Measurements from ENCODE around the gene CLOCK. TPM values are rescaled to one million over a fixed set of nuclear protein-coding genes. Genes with fewer than 3 reads are reported as not detected.

The CLOCK gene
- total RNA-seq, 1 experiment from 2014 or later: 36.6 TPM

GRCh38 chr4:55438314-55438713, 108.4 kb downstream of the CLOCK start:
- no peaks in the 10 kb centered on the region for H3K27me3 ChIP-seq
- H3K9me3 ChIP-seq (replicated peaks): no peaks in the 10 kb centered on the region
- H3K4me1 ChIP-seq: no peaks in the 10 kb centered on the region
- no peak overlapping the region for H3K4me3 ChIP-seq
- DNase-seq: no peak
- H3K27ac ChIP-seq: no peak overlapping the region
- H3K36me3 ChIP-seq: peaks cover 67% of the 10 kb centered on the region

GRCh38 chr4:55437823-55438222, 108.9 kb downstream of the CLOCK start:
- no peak overlapping the region for H3K4me3 ChIP-seq
- no peaks in the 10 kb centered on the region for H3K9me3 ChIP-seq (replicated peaks)
- H3K4me1 ChIP-seq: no peaks in the 10 kb centered on the region
- peaks cover 72% of the 10 kb centered on the region for H3K36me3 ChIP-seq
- H3K27ac ChIP-seq: no peak overlapping the region
- DNase-seq: no peak
- H3K27me3 ChIP-seq: no peaks in the 10 kb centered on the region

- Histone ChIP-seq H3K4me1 (no peaks in the 10 kb centered on the region), H3K9me3 (replicated peaks) (no peaks in the 10 kb centered on the region), H3K27ac (no peak overlapping the region), H3K4me3 (no peak overlapping the region), H3K36me3 (peaks cover 75% of the 10 kb centered on the region), H3K27me3 (no peaks in the 10 kb centered on the region)
- no peak for DNase-seq
Observed at GRCh38 chr4:55437356-55437796, 109.3 kb downstream of the CLOCK start.

- Histone ChIP-seq H3K27ac (no peak overlapping the region), H3K9me3 (replicated peaks) (no peaks in the 10 kb centered on the region), H3K27me3 (no peaks in the 10 kb centered on the region), H3K4me1 (no peaks in the 10 kb centered on the region), H3K4me3 (no peak overlapping the region), H3K36me3 (peaks cover 73% of the 10 kb centered on the region)
- DNase-seq: no peak
Observed at GRCh38 chr4:55435141-55435841, 111.4 kb downstream of the CLOCK start.

GRCh38 chr4:55431710-55432336, 114.9 kb downstream of the CLOCK start:
- peaks cover 80% of the 10 kb centered on the region for H3K36me3 ChIP-seq
- H3K4me3 ChIP-seq: no peak overlapping the region
- no peak overlapping the region for H3K27ac ChIP-seq
- no peaks in the 10 kb centered on the region for H3K4me1 ChIP-seq
- H3K9me3 ChIP-seq (replicated peaks): no peaks in the 10 kb centered on the region
- H3K27me3 ChIP-seq: no peaks in the 10 kb centered on the region
- DNase-seq: no peak

- no peak for DNase-seq
- no peaks in the 10 kb centered on the region for H3K27me3 ChIP-seq
- no peaks in the 10 kb centered on the region for H3K4me1 ChIP-seq
- no peak overlapping the region for H3K4me3 ChIP-seq
- no peak overlapping the region for H3K27ac ChIP-seq
- no peaks in the 10 kb centered on the region for H3K9me3 ChIP-seq (replicated peaks)
- H3K36me3 ChIP-seq: peaks cover 87% of the 10 kb centered on the region
Observed at GRCh38 chr4:55424791-55425190, 121.9 kb downstream of the CLOCK start.

GRCh38 chr4:55416176-55416575, 130.5 kb downstream of the CLOCK start:
- Histone ChIP-seq H3K4me1 (no peaks in the 10 kb centered on the region), H3K27ac (no peak overlapping the region), H3K4me3 (no peak overlapping the region), H3K9me3 (replicated peaks) (no peaks in the 10 kb centered on the region), H3K27me3 (no peaks in the 10 kb centered on the region), H3K36me3 (peaks cover 75% of the 10 kb centered on the region)
- no peak for DNase-seq

GRCh38 chr4:55411621-55412020, 135.1 kb downstream of the CLOCK start:
- no peaks in the 10 kb centered on the region for H3K27me3 ChIP-seq
- no peak overlapping the region for H3K27ac ChIP-seq
- H3K9me3 ChIP-seq (replicated peaks): no peaks in the 10 kb centered on the region
- H3K4me3 ChIP-seq: no peak overlapping the region
- peaks cover 59% of the 10 kb centered on the region for H3K36me3 ChIP-seq
- 0 out of 2 replicates have a peak, but pooled peaks cover 3% of the 10 kb centered on the region for H3K4me1 ChIP-seq
- DNase-seq: no peak

- H3K27ac ChIP-seq: no peak overlapping the region
- H3K9me3 ChIP-seq (replicated peaks): no peaks in the 10 kb centered on the region
- H3K36me3 ChIP-seq: peaks cover 61% of the 10 kb centered on the region
- DNase-seq: no peak
- 0 out of 2 replicates have a peak, but pooled peaks cover 3% of the 10 kb centered on the region for H3K4me1 ChIP-seq
- no peaks in the 10 kb centered on the region for H3K27me3 ChIP-seq
- H3K4me3 ChIP-seq: no peak overlapping the region
Observed at GRCh38 chr4:55410431-55410830, 136.3 kb downstream of the CLOCK start.

- Histone ChIP-seq H3K9me3 (replicated peaks) (no peaks in the 10 kb centered on the region), H3K36me3 (peaks cover 63% of the 10 kb centered on the region), H3K4me3 (no peak overlapping the region), H3K4me1 (0 out of 2 replicates have a peak, but pooled peaks cover 3% of the 10 kb centered on the region), H3K27ac (no peak overlapping the region), H3K27me3 (no peaks in the 10 kb centered on the region)
- DNase-seq: peak in 1 of 2 experiments; percentile 40
Observed at GRCh38 chr4:55409468-55410171, 137.1 kb downstream of the CLOCK start.

- DNase-seq: no peak
- peaks cover 63% of the 10 kb centered on the region for H3K36me3 ChIP-seq
- no peaks in the 10 kb centered on the region for H3K27me3 ChIP-seq
- H3K4me3 ChIP-seq: no peak overlapping the region
- H3K27ac ChIP-seq: no peak overlapping the region
- no peaks in the 10 kb centered on the region for H3K9me3 ChIP-seq (replicated peaks)
- H3K4me1 ChIP-seq: 0 out of 2 replicates have a peak, but pooled peaks cover 3% of the 10 kb centered on the region
Observed at GRCh38 chr4:55407764-55408163, 138.9 kb downstream of the CLOCK start.

- no peaks in the 10 kb centered on the region for H3K9me3 ChIP-seq (replicated peaks)
- DNase-seq: no peak
- H3K27me3 ChIP-seq: no peaks in the 10 kb centered on the region
- no peak overlapping the region for H3K4me3 ChIP-seq
- no peak overlapping the region for H3K27ac ChIP-seq
- H3K36me3 ChIP-seq: peaks cover 63% of the 10 kb centered on the region
- H3K4me1 ChIP-seq: 0 out of 2 replicates have a peak, but pooled peaks cover 3% of the 10 kb centered on the region
Observed at GRCh38 chr4:55407119-55407518, 139.6 kb downstream of the CLOCK start.

- no peaks in the 10 kb centered on the region for H3K9me3 ChIP-seq (replicated peaks)
- no peak overlapping the region for H3K4me3 ChIP-seq
- no peak for DNase-seq
- H3K27ac ChIP-seq: no peak overlapping the region
- no peaks in the 10 kb centered on the region for H3K27me3 ChIP-seq
- H3K4me1 ChIP-seq: 0 out of 2 replicates have a peak, but pooled peaks cover 3% of the 10 kb centered on the region
- H3K36me3 ChIP-seq: peaks cover 60% of the 10 kb centered on the region
Observed at GRCh38 chr4:55406545-55406944, 140.2 kb downstream of the CLOCK start.

- Histone ChIP-seq H3K4me3 (no peak overlapping the region), H3K36me3 (peaks cover 64% of the 10 kb centered on the region), H3K27me3 (no peaks in the 10 kb centered on the region), H3K4me1 (0 out of 2 replicates have a peak, but pooled peaks cover 3% of the 10 kb centered on the region), H3K9me3 (replicated peaks) (no peaks in the 10 kb centered on the region), H3K27ac (no peak overlapping the region)
- no peak for DNase-seq
Observed at GRCh38 chr4:55405073-55405472, 141.6 kb downstream of the CLOCK start.

GRCh38 chr4:55399581-55399980, 147.1 kb downstream of the CLOCK start:
- Histone ChIP-seq H3K4me3 (no peak overlapping the region), H3K27me3 (no peaks in the 10 kb centered on the region), H3K4me1 (peaks cover 10% of the 10 kb centered on the region), H3K36me3 (peaks cover 38% of the 10 kb centered on the region), H3K27ac (no peak overlapping the region), H3K9me3 (replicated peaks) (no peaks in the 10 kb centered on the region)
- DNase-seq: no peak
